H1 (cell line): ENCODE results near the gene MYL11. TPM values are rescaled to one million over a fixed set of nuclear protein-coding genes. Genes with fewer than 3 reads are reported as not detected.

Source experiments
- ASH2L ChIP-seq: fragments of 200-600, 300-600 bp; sonication (generic); IDR thresholded peaks from one replicate; pipeline ENCODE4 v1.7.1; 2017; ENCODE audit warnings: low read length
- CTBP2 ChIP-seq: IDR thresholded peaks from 2 replicates; pipeline ENCODE4 v1.7.0; 2011; ENCODE audit warnings: borderline replicate concordance, mild to moderate bottlenecking, moderate library complexity, mixed read lengths, low read length; ENCODE audit not compliant: insufficient read depth, insufficient read length
- KDM1A ChIP-seq: fragments of 200-600, 300-600 bp; sonication (generic); IDR thresholded peaks from 2 replicates; pipeline ENCODE4 v1.7.1; 2016; ENCODE audit warnings: mild to moderate bottlenecking, low read length, borderline replicate concordance
- SIRT6 ChIP-seq: IDR thresholded peaks from one replicate; pipeline ENCODE4 v1.7.1; 2012; ENCODE audit warnings: low read length, inconsistent platforms
- SIX5 ChIP-seq: IDR thresholded peaks from 2 replicates; pipeline ENCODE4 v1.6.1; 2011; ENCODE audit warnings: mild to moderate bottlenecking, low read depth, low read length
- SRF ChIP-seq: IDR thresholded peaks from 2 replicates; pipeline ENCODE4 v1.6.1; 2011; ENCODE audit warnings: mild to moderate bottlenecking, low read depth, low read length, moderate library complexity
- TCF12 ChIP-seq: IDR thresholded peaks from 2 replicates; pipeline ENCODE4 v1.6.1; 2011; ENCODE audit warnings: low read depth, mild to moderate bottlenecking, low read length
- polyA plus RNA-seq, 7 experiments: library from polyadenylated mRNA; depleted of rRNA in 3 of 7; stranded (reverse) in 5 of 7; unstranded in 2 of 7; fragments of >200 nt in 5 of 7; fragments of 200-250 nt in 2 of 7; gene quantifications; 1 replicate in 5 of 7; 2 replicates in 1 of 7; 4 replicates in 1 of 7; pipeline versions ENCODE4 v1.2.1 to v1.2.3, GENCODE V29; 2011 to 2013; ENCODE audit warnings: missing spikeins in 2 of 7, mixed read lengths in 2 of 7
- total RNA-seq: library from RNA; stranded (reverse); fragmentation: NEBNext Ultra II Directional; extraction: Animal tissue kit (Norgen Biotek cat#: 25700); gene quantifications from 2 replicates; pipeline ENCODE4 v1.2.1, GENCODE V29; 2021

The MYL11 gene
- total and polyA plus RNA-seq, 2 of the 8 experiments (the other 6 are each of a cell fraction or from before 2014, with no cell fraction given), result 1.2 to 1.4 TPM

DNA sequence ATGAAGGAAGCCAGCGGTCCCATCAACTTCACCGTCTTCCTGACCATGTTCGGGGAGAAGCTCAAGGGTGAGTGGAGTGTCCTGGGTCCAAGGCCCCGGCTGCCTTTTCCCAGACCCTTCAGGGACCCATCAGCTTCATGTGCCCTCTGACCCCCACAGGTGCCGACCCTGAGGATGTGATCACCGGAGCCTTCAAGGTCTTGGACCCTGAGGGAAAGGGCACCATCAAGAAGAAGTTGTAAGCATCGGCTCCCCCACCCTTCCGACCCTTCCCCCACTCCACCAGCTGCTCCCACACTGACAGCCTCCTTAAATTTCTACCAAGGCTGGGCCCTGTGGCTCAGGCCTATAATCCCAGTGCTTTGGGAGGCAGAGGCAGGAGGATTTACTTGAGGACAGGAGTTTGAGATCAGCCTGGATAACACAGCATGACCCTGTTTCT is 1.9 kb downstream of the MYL11 start (continued):
- TF ChIP-seq CTBP2 (no peak), SIRT6 (no peak), SRF (no peak), KDM1A (no peak), TCF12 (no peak), SIX5 (no peak), ASH2L (no peak)
